Lung (tissue), 12 donors: Measurements from ENCODE around the gene PLCB4. TPM values are rescaled to one million over a fixed set of nuclear protein-coding genes. Genes with fewer than 3 reads are reported as not detected.
A peak's percentile ranks its signal among the peaks of the same experiment; 100 is the strongest.

Experiments used
- ATAC-seq: fragments of 200-7000 bp; cut with Tn5 transposase; one replicate; pipeline ENCODE4 v1.9.1; 2020; ENCODE audit warnings: moderate number of reproducible peaks; ENCODE audit not compliant: insufficient read depth, low FRiP score
- DNase-seq, 3 donors: peaks; one replicate each; pipeline ENCODE4 v3.0.0-alpha.2; 2013 to 2017
- H3K27ac ChIP-seq, 2 donors: one replicate each; pipeline ENCODE4 v1.5.1; 2013; ENCODE audit warnings: mild to moderate bottlenecking in 2 of 2, moderate library complexity in 2 of 2, control low read depth in 1 of 2, inconsistent platforms in 1 of 2, low read depth in 1 of 2, low read length in 1 of 2
- H3K27me3 ChIP-seq, 3 donors: one replicate each; pipeline ENCODE4 v1.5.1; 2013; ENCODE audit warnings: low read length in 2 of 3; ENCODE audit not compliant: control insufficient read depth in 3 of 3, insufficient read depth in 3 of 3
- H3K36me3 ChIP-seq, 4 donors: one replicate each; pipeline ENCODE4 v1.5.1; 2013; ENCODE audit warnings: low read length in 4 of 4, mild to moderate bottlenecking in 1 of 4, moderate library complexity in 1 of 4; ENCODE audit not compliant: control insufficient read depth in 4 of 4, insufficient read depth in 4 of 4
- H3K4me1 ChIP-seq, 5 donors: one replicate each; pipeline ENCODE4 v1.5.1; 2013; ENCODE audit warnings: low read length in 5 of 5, mild to moderate bottlenecking in 2 of 5, moderate library complexity in 1 of 5; ENCODE audit not compliant: control insufficient read depth in 5 of 5, insufficient read depth in 5 of 5
- H3K4me3 ChIP-seq: one replicate; pipeline ENCODE4 v1.5.1; 2013; ENCODE audit warnings: mild to moderate bottlenecking, control low read depth, moderate library complexity
- H3K9ac ChIP-seq, 2 donors: one replicate each; pipeline ENCODE4 v1.5.1; 2013; ENCODE audit warnings: low read length in 2 of 2, control low read depth in 1 of 2; ENCODE audit not compliant: insufficient read depth in 1 of 2
- H3K9me3 ChIP-seq, 4 donors: one replicate each; pipeline ENCODE4 v1.5.1; 2013; ENCODE audit warnings: low read length in 3 of 4, mild to moderate bottlenecking in 1 of 4, moderate library complexity in 1 of 4; ENCODE audit not compliant: control insufficient read depth in 4 of 4, insufficient read depth in 3 of 4
- CTCF ChIP-seq: IDR thresholded peaks from 2 replicates; pipeline ENCODE4 v1.5.1; 2012; ENCODE audit warnings: mild to moderate bottlenecking; ENCODE audit errors: control extremely low read depth, extremely low read depth
- WGBS, 2 donors: extraction: QIAGEN DNeasy Blood & Tissue Kit; methylation state at CpG; one replicate each; pipeline ENCODE4 v1.1.7; 2013; 5-methylcytosine and 5-hydroxymethylcytosine counted together
- polyA plus RNA-seq, 2 donors: library from polyadenylated mRNA; stranded (reverse); fragments of 200-250 nt; gene quantifications; one replicate each; pipeline ENCODE4 v1.2.1, GENCODE V29; 2013
- total RNA-seq, 2 donors: library from RNA; depleted of rRNA in 1 of 2; stranded (reverse); fragments of >200 nt in 1 of 2; gene quantifications; one replicate each; pipeline ENCODE4 v1.2.1, GENCODE V29; 2014 to 2021
- donor health status: control.
- donor health status: control.
- donor health status: Bipolar disorder and iron deficiency.
- donor health status: healthy.
- donor health status: DM: yes; HTN: yes; CAD: no.

The PLCB4 gene
- total and polyA plus RNA-seq, 4 donors: 2.1 to 18.6 (median 5.6) TPM

GRCh38 chr20:9108260-9108659, 39.4 kb downstream of the PLCB4 start:
- Histone ChIP-seq H3K9ac (no peak overlapping the region), H3K27me3 (no peaks in the 10 kb centered on the region), H3K9me3 (no peaks in the 10 kb centered on the region), H3K4me1 (peaks cover 0 to 37% (median 7%) of the 10 kb centered on the region in 5 donors), H3K36me3 (no peaks in the 10 kb centered on the region), H3K4me3 (no peak overlapping the region), H3K27ac (no peak overlapping the region)
- DNase-seq (no peak), ATAC-seq (no peak)
- TF ChIP-seq CTCF: no peak
- 84 to 92% methylated on average over 1 of the region's 1 CpG for WGBS, 2 donors

- DNase-seq (peak in 2 of 3 donors; percentile 70 to 75), ATAC-seq (no peak)
- Histone ChIP-seq H3K9ac (no peak overlapping the region), H3K27me3 (no peaks in the 10 kb centered on the region), H3K4me3 (no peak overlapping the region), H3K36me3 (no peaks in the 10 kb centered on the region), H3K27ac (peak overlapping the region in 1 of 2 donors; percentile 63), H3K9me3 (no peaks in the 10 kb centered on the region), H3K4me1 (peaks cover 0 to 41% (median 9%) of the 10 kb centered on the region in 5 donors)
- WGBS, 2 donors: 57 to 70% methylated on average over 1 of the region's 1 CpG
- TF ChIP-seq CTCF: no peak
Observed at GRCh38 chr20:9109566-9109965, 40.7 kb downstream of the PLCB4 start.

- WGBS, 2 donors: 38 to 48% methylated on average over 1 of the region's 1 CpG
- Histone ChIP-seq H3K36me3 (no peaks in the 10 kb centered on the region), H3K4me3 (no peak overlapping the region), H3K9ac (no peak overlapping the region), H3K9me3 (no peaks in the 10 kb centered on the region), H3K27me3 (no peaks in the 10 kb centered on the region), H3K27ac (peak overlapping the region in 1 of 2 donors; percentile 9), H3K4me1 (peaks cover 0 to 41% (median 9%) of the 10 kb centered on the region in 5 donors)
- no peak for TF ChIP-seq CTCF
- ATAC-seq (no peak), DNase-seq (peak; percentile 61 to 93 (median 93))
Observed at GRCh38 chr20:9110365-9110764, 41.5 kb downstream of the PLCB4 start.

- TF ChIP-seq CTCF: no peak
- Histone ChIP-seq H3K4me1 (peaks cover 0 to 41% (median 9%) of the 10 kb centered on the region in 5 donors), H3K4me3 (no peak overlapping the region), H3K27ac (no peak overlapping the region), H3K9ac (no peak overlapping the region), H3K9me3 (no peaks in the 10 kb centered on the region), H3K27me3 (no peaks in the 10 kb centered on the region), H3K36me3 (no peaks in the 10 kb centered on the region)
- ATAC-seq: no peak
- DNase-seq: no peak
- WGBS, 2 donors: 63 to 77% methylated on average over 3 of the region's 3 CpGs
Observed at GRCh38 chr20:9110916-9111432, 42.1 kb downstream of the PLCB4 start.
